GM12878 (cell line): Measurements from ENCODE around the gene SLC35E4. TPM values are rescaled to one million over a fixed set of nuclear protein-coding genes. Genes with fewer than 3 reads are reported as not detected.

ENCODE experiments used
- ATAC-seq: fragments of 200-7000 bp; cut with Tn5 transposase; 3 replicates; pipeline ENCODE4 v1.9.1; 2020; ENCODE audit warnings: mild to moderate bottlenecking, moderate library complexity
- BruUV-seq: library from RNA; stranded (reverse); fragments of 400-500 nt; replicated peaks from 2 replicates; lab custom pipeline; 2021; lab: Mats Ljungman, UMichigan
- CTCF ChIA-PET: fragments of 300-600 bp; sonication (Branson Sonifier 250); formaldehyde crosslinking; extraction: SDS; loops from one replicate; lab custom pipeline; 2021; ENCODE audit warnings: inconsistent platforms; lab: Yijun Ruan, JAX
- POLR2A ChIA-PET: fragments of 350-600 bp; formaldehyde crosslinking; extraction: SDS; loops from one replicate; lab custom pipeline; 2021; ENCODE audit warnings: inconsistent platforms; lab: Charles Lee
- RAD21 ChIA-PET: fragments of 300-600 bp; sonication (Branson Sonifier 250); formaldehyde crosslinking; loops from one replicate; lab custom pipeline; 2023; ENCODE audit warnings: antibody characterized with exemption; ENCODE audit not compliant: unreplicated experiment; lab: Charles Lee
- SMC1A ChIA-PET: fragments of 300-600 bp; sonication (Branson Sonifier 250); formaldehyde crosslinking; loops from one replicate; lab custom pipeline; 2023; ENCODE audit not compliant: unreplicated experiment, uncharacterized antibody; lab: Charles Lee
- DNase-seq: peaks from one replicate; pipeline ENCODE4 v3.0.0-alpha.2; 2011; ENCODE audit warnings: low read depth, low spot score
- FAIRE-seq: peaks from 3 replicates; lab custom pipeline; 2011; peaks lifted over from hg19 to GRCh38; lab: Jason Lieb, UNC
- H2AFZ ChIP-seq: 2 replicates; pipeline ENCODE4 v1.6.0; 2011; ENCODE audit warnings: low read depth, low read length, control low read depth; ENCODE audit not compliant: control insufficient read depth
- H3K27ac ChIP-seq: 2 replicates; pipeline ENCODE4 v1.5.1; 2011; ENCODE audit warnings: control low read depth; ENCODE audit not compliant: control insufficient read depth, insufficient read depth
- H3K27me3 ChIP-seq, 2 experiments: replicated peaks in 1 of 2; 2 replicates each; pipeline versions ENCODE4 v1.6.0 to v1.6.1; 2011; ENCODE audit warnings: low read length in 1 of 2; ENCODE audit not compliant: control insufficient read depth in 2 of 2, insufficient read depth in 2 of 2
- H3K36me3 ChIP-seq, 2 experiments: 2 replicates each; pipeline ENCODE4 v1.5.1; 2011; ENCODE audit warnings: low read length in 1 of 2; ENCODE audit not compliant: control insufficient read depth in 2 of 2, insufficient read depth in 2 of 2
- H3K4me1 ChIP-seq: 2 replicates; pipeline ENCODE4 v1.6.1; 2011; ENCODE audit warnings: mild to moderate bottlenecking, low read length, moderate library complexity, mixed read lengths; ENCODE audit not compliant: control insufficient read depth, insufficient read depth
- H3K4me2 ChIP-seq: 2 replicates; pipeline ENCODE4 v1.6.0; 2011; ENCODE audit warnings: control low read depth; ENCODE audit not compliant: control insufficient read depth, insufficient read depth
- H3K4me3 ChIP-seq: fragments of 200-600 bp; sonication (generic); 2 replicates; pipeline ENCODE4 v1.5.1; 2016
- H3K79me2 ChIP-seq: 2 replicates; pipeline ENCODE4 v1.6.0; 2011; ENCODE audit warnings: low read length; ENCODE audit not compliant: control insufficient read depth, insufficient read depth
- H3K9ac ChIP-seq: 2 replicates; pipeline ENCODE4 v1.8.0; 2011; ENCODE audit warnings: low read length, control low read depth, mixed read lengths; ENCODE audit not compliant: control insufficient read depth, insufficient read depth
- H3K9me3 ChIP-seq: replicated peaks from 3 replicates; pipeline ENCODE4 v1.5.1; 2011; ENCODE audit warnings: mild to moderate bottlenecking, low read length; ENCODE audit not compliant: control insufficient read depth, insufficient read depth
- H4K20me1 ChIP-seq: 2 replicates; pipeline ENCODE4 v1.6.0; 2011; ENCODE audit not compliant: control insufficient read depth, insufficient read depth
- ASH2L ChIP-seq: fragments of 300-600, 200-600 bp; sonication (generic); IDR thresholded peaks from 2 replicates; pipeline ENCODE4 v1.6.1; 2017; ENCODE audit warnings: low read depth, mild to moderate bottlenecking, borderline replicate concordance
- ATF7 ChIP-seq: fragments of 450-650 bp; IDR thresholded peaks from 2 replicates; pipeline ENCODE4 v1.6.1; 2016; ENCODE audit warnings: low read depth, mild to moderate bottlenecking
- CEBPB ChIP-seq, 2 experiments: fragments of 150-350 bp in 1 of 2; IDR thresholded peaks; 2 replicates each; pipeline ENCODE4 v1.6.1; 2012 to 2014; ENCODE audit warnings: low read depth in 2 of 2, low read length in 2 of 2, borderline replicate concordance in 1 of 2, inconsistent platforms in 1 of 2
- CREM ChIP-seq: IDR thresholded peaks from 2 replicates; pipeline ENCODE4 v1.6.1; 2014; ENCODE audit warnings: antibody characterized with exemption, low read depth
- CUX1 ChIP-seq: IDR thresholded peaks from 2 replicates; pipeline ENCODE4 v1.6.1; 2012; ENCODE audit warnings: improper control_type of control experiment, low read depth, low read length; ENCODE audit not compliant: insufficient replicate concordance
- ETV6 ChIP-seq, 2 experiments: fragments of 450-650 bp in 1 of 2; IDR thresholded peaks in 1 of 2; conservative IDR thresholded peaks in 1 of 2; 2 replicates each; pipeline ENCODE4 v1.6.1; 2014; ENCODE audit warnings: antibody characterized with exemption in 1 of 2, borderline replicate concordance in 1 of 2, low read depth in 1 of 2, mild to moderate bottlenecking in 1 of 2, moderate library complexity in 1 of 2
- GABPA ChIP-seq: IDR thresholded peaks from 2 replicates; pipeline ENCODE4 v1.6.1; 2014; ENCODE audit warnings: antibody characterized with exemption, low read depth, mild to moderate bottlenecking, inconsistent platforms
- JUND ChIP-seq: IDR thresholded peaks from 2 replicates; pipeline ENCODE4 v1.6.1; 2012; ENCODE audit warnings: low read depth, mild to moderate bottlenecking, low read length, improper control_type of control experiment, moderate library complexity
- MYC ChIP-seq: IDR thresholded peaks from 2 replicates; pipeline ENCODE4 v1.6.1; 2011; ENCODE audit warnings: mild to moderate bottlenecking, low read length, moderate library complexity, inconsistent platforms; ENCODE audit not compliant: insufficient read depth, insufficient replicate concordance, insufficient read length, severe bottlenecking
- NR2C1 ChIP-seq: fragments of 450-650 bp; IDR thresholded peaks from 2 replicates; pipeline ENCODE4 v1.6.1; 2017; ENCODE audit warnings: antibody characterized with exemption, mild to moderate bottlenecking, moderate library complexity
- POLR2A ChIP-seq: IDR thresholded peaks from 2 replicates; pipeline ENCODE4 v1.6.1; 2011; ENCODE audit warnings: low read depth, mild to moderate bottlenecking, low read length
- RAD51 ChIP-seq: fragments of 450-650 bp; IDR thresholded peaks from 2 replicates; pipeline ENCODE4 v1.6.1; 2016; ENCODE audit warnings: moderate library complexity, mild to moderate bottlenecking, inconsistent platforms
- SMAD5 ChIP-seq: IDR thresholded peaks from 2 replicates; pipeline ENCODE4 v1.6.1; 2016; ENCODE audit warnings: antibody characterized with exemption, low read depth
- SP1 ChIP-seq: IDR thresholded peaks from one replicate; pipeline ENCODE4 v1.6.1; 2011; ENCODE audit warnings: low read depth, low read length
- STAT1 ChIP-seq: fragments of 450-650 bp; conservative IDR thresholded peaks from 2 replicates; pipeline ENCODE4 v1.6.1; 2014; ENCODE audit warnings: antibody characterized with exemption, mild to moderate bottlenecking
- SUZ12 ChIP-seq: fragments of 200-600 bp; sonication (generic); IDR thresholded peaks from one replicate; pipeline ENCODE4 v1.6.1; 2018; ENCODE audit warnings: antibody characterized with exemption, mild to moderate bottlenecking; ENCODE audit not compliant: unreplicated experiment
- ZNF217 ChIP-seq: fragments of 450-650 bp; IDR thresholded peaks from 2 replicates; pipeline ENCODE4 v1.6.1; 2017; ENCODE audit warnings: antibody characterized with exemption, mild to moderate bottlenecking
- WGBS: methylation state at CpG from one replicate; pipeline ENCODE4 v1.1.6; 2016; ENCODE audit warnings: low lambda C conversion rate; ENCODE audit not compliant: insufficient replicate concordance, insufficient coverage; ENCODE audit errors: missing lambda C conversion rate; 5-methylcytosine and 5-hydroxymethylcytosine counted together
- in situ Hi-C: fragments of 300-500 bp; cut with MboI; formaldehyde crosslinking; loops from 9 replicates; pipeline ENCODE4 v1.14.3; 2018; ENCODE audit warnings: mixed read lengths
- intact Hi-C: fragments of 100-400 bp; cut with micrococcal nuclease; formaldehyde crosslinking; loops from one replicate; pipeline ENCODE4 v1.14.2; 2022; ENCODE audit not compliant: unreplicated experiment
- polyA plus RNA-seq, 11 experiments: library from polyadenylated mRNA; depleted of rRNA in 4 of 11; unstranded in 6 of 11; stranded (reverse) in 5 of 11; fragments of >200 nt; fragmentation: Nextera tagmentation in 4 of 11; fragmentation: Illumina TruSeq in 1 of 11; extraction: Ambion mirVana in 4 of 11; extraction: Trizol in 1 of 11; gene quantifications; 1 replicate in 1 of 11; 2 replicates in 10 of 11; pipeline versions ENCODE4 v1.2.1 to v1.2.3, GENCODE V29; 2011 to 2016; ENCODE audit warnings: inconsistent platforms in 2 of 11, missing spikeins in 2 of 11, low read depth in 1 of 11
- total RNA-seq, 4 experiments: library from RNA; depleted of rRNA in 3 of 4; stranded (reverse); fragments of >200 nt in 3 of 4; fragmentation: Illumina TruSeq in 1 of 4; extraction: Trizol in 1 of 4; gene quantifications; 2 replicates each; pipeline versions ENCODE4 v1.2.1 to v1.2.3, GENCODE V29; 2013 to 2021

SLC35E4 gene
- total and polyA plus RNA-seq, 10 of the 15 experiments (the other 5 are each of a cell fraction or from before 2014, with no cell fraction given) = 0.16 to 5.3 (median 2.9) TPM; not detected in 1

DNA sequence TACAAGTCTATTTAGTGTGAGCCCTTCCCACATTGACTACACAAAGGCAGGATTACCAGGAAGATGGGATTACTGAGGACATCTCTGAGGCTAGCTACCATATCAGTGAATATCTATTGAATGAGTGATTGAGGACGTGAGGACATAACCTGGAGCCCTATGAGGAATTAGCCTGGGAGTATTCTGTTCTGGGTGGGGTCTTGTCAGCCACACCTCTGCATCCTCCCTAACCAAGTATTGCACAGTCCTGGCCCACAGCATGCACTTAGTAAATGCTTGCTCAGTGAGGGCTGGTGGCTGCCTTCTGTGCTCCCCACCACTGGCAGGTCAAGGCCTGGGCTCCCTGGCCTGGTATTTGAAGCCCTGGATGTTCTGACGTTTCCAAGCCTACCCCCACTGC is 17.3 kb downstream of the SLC35E4 start:
- 30% methylated on average over 2 of the region's 2 CpGs for WGBS
- Histone ChIP-seq H2AFZ (no peak overlapping the region), H3K79me2 (no peaks in the 10 kb centered on the region), H3K4me1 (peaks cover 8% of the 10 kb centered on the region), H3K4me3 (no peak overlapping the region)
- ChIA-PET CTCF (interaction anchor here (1.0 kb wide), 1 partner anchor 8 kb away, joined by 8 read pairs; no protein-coding TSS in a partner anchor), POLR2A (interaction anchor here (0.5 kb wide), 1 partner anchor 1978 kb away, joined by 3 read pairs; no protein-coding TSS in a partner anchor)
- intact Hi-C loops (no loop called here), in situ Hi-C loops (no loop called here)
- no peak for FAIRE-seq
- TF ChIP-seq SP1 (no peak), ETV6 (conservative IDR thresholded peaks at IDR 0.05 in 1 of 2, IDR thresholded peaks at IDR 0.05 in 1 of 2; ENCODE audit: borderline replicate concordance in 1 of 2, low read depth in 1 of 2) (no peak), CUX1 (no peak), SMAD5 (no peak), GABPA (no peak), CREM (no peak), ZNF217 (no peak), JUND (no peak), POLR2A (no peak), ATF7 (no peak), RAD51 (no peak), SUZ12 (no peak), CEBPB (IDR thresholded peaks at IDR 0.05; ENCODE audit: borderline replicate concordance in 1 of 2, low read depth in 2 of 2, low read length in 2 of 2) (no peak), ASH2L (no peak), MYC (no peak), NR2C1 (no peak), STAT1 (no peak)
- TF ChIP-seq, all 136 proteins: peak for 0
- Histone ChIP-seq H3K4me2 (no peak overlapping the region), H3K36me3 (no peaks in the 10 kb centered on the region), H3K27ac (no peak overlapping the region), H4K20me1 (no peaks in the 10 kb centered on the region), H3K9me3 (no peaks in the 10 kb centered on the region), H3K27me3 (no peaks in the 10 kb centered on the region), H3K9ac (no peak overlapping the region)
- no TSS peak for BruUV-seq
- ATAC-seq (no peak), DNase-seq (no peak)
- ChIA-PET RAD21 (no interaction called here), SMC1A (no interaction called here)
